GM19193 (cell line): Measurements from ENCODE around the gene LRRC32.

Experiments used
- POLR2A ChIP-seq: IDR thresholded peaks from 4 replicates; pipeline ENCODE4 v1.6.1; 2011; ENCODE audit not compliant: insufficient read depth, insufficient read length; ENCODE audit errors: extremely low read depth

The LRRC32 gene

DNA sequence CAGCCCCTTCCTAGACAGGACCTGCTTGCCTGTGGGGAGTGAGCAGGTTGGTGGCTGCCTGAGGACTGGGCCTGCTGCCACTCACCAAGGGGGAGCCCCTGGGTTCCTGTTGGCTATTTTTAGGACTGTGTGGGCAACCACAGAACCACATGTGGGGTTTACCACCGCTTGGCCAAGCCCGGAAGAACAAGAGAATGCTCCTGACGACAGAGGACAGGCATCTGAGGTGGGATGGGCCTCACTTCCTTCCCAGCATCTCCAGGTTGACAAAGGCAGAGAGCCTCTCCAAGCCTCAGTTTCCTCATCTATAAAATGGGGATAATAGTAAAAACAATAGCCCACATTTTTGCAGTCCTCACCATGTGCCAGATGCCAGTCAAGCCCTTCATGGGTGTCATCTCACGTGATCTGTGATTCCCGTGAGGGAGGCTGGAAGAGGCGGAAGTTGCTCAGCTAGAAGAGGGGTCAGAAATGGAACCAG lies 43.6 kb downstream of the LRRC32 start:
- no peak for TF ChIP-seq POLR2A

DNA sequence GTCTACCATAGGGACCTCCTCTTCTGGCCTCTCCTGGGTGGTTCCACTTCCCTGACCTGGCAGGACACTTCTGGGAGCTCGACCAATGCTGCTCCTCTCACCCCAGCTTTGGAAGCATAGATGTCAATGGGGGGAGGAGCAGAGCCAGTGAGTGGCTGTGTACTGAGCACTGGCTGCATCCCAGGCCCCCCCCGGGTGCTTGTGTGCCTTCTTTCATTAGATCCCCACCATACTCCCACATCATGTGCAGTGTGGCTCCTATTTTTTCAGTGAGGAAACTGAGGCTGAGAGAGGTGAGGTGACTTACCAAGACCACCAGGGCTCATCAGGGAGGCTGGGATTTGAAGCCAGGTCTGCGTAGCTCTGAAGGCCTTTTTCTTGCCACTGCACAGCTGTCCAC lies 44.3 kb downstream of the LRRC32 start:
- no peak for TF ChIP-seq POLR2A

DNA sequence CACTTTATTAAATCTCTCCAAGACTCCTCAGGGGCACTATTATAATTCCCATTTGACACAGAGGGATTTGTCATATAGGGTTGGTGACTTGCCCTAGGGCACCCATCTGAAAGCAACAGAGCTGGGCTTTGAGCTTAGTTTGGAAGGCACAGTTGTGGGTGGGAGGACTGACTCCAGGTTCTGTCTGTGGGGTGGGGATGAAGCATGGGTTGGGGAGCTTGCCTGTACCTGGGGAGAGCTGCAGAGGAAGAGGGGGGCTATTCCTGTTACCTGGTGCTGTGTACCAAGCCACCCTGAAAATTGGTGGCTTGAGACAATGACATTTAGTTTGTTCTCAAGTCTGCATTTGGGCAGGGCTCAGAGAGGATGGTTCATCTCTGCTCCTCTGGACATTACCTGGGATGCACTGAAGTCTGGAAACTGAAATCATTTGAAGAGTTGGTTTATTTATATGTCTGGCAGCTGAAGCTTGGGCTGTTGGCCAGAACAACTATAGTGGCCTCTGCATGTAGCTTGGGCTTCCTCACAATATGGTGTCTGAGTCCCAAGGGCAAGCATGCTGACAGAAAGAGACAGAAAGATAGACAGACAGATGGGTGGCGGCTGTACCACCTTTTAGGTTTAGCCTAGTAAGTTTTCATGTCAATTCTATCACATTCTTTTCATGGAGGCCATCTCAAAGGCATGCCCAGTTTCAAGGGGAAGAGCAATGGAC lies 44.9 kb downstream of the LRRC32 start:
- no peak for TF ChIP-seq POLR2A

DNA sequence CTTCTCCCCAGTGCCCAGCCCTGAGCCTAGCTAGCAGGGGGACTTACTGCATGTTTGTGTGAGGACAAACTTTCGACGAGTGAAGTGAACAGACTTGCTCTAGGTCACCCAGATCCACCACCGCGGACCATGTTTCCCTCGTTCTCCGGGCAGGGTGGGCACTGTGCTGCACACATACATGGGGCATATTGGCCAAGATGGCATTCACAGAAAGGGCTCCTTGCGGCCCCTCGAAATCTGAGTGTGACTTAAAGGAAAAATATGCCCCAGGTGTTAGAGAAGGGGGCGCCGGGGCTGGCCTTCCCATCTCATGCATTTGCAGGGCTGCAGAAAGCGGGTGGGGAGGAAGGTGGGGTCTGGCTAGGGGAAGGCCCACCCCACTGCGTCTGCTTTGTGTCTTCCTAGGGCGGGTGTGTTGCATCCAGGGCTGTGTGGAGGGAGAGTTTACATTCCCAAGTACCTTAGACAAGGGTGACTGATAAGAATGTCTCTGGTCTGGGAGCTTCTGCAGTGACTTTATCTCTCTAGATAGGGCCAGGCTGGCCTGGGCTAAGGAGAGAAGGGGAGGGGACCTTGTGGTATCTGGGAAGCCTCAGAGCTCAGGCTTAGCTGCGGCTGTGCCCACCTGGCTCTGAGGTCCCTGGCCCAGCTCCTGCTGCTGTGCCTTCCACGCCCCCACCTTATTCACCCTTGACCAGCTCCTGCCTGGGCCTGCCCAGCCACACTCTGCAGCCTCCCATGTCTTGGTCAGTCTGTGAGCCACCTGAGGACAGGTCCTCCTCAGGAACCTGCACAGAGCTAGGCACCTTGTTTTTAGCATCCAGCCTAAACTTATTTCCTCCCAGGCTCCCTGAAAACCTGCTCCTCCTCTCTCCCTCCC lies 45.8 kb downstream of the LRRC32 start:
- TF ChIP-seq POLR2A, result no peak

DNA sequence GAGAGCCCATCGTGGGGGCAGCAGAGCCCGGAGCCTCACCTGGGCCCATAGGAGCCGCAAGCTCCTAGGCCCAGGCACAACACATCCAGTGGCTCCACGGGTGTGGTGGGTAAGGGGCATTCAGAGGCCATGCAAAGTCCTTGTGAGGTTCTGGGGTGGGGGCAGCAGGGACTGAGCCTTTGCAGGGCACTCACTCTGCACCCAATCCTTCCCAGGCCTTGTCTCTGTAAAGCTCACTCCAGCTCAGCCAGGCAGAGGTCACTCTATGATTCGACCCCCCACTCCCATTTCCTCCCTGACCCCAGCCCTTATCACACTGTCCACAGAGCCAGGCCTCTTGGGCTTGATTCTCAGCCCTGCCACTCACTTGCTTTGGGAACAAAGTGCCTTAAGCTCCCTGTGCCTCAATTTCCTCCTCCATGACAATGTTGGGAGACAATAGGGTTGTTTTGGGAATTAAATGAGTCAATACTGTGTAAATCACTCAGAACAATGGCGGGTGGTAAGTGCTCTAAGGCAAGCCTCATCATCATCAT lies 46.6 kb downstream of the LRRC32 start:
- no peak for TF ChIP-seq POLR2A

DNA sequence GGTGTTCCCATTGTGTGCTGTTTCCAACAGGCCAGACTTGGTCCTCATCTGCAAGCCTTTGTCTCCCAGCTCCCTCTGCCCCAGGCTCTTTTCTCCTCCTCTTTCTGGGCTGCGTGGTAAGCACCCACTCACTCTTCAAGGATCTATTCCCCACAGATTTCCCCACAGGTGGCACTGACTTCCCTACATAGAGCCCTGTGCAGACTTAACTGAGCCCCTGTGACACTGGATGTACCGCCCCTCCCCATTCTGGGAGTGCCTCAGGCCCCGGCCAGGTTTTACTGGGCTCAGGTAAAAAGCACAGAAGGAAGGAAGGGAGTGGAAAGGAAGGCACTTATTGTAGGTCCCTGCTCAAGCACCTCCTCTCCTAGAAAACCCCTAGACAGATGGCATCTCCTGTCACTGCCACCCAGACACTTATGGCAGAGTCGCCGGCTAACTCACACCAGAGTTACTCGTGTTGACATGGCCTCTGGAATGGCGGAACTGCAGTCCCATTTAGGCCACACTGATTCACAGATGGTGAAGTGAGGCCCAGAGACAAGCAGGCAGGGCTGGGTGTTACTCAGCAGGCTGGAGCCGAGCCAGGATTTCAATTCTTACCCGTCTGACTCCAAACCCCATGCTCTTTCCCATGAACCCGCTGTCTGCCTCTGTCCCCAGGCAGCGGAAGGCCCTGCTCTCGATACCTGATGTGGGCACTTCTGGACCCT lies 47.2 kb downstream of the LRRC32 start:
- no peak for TF ChIP-seq POLR2A

DNA sequence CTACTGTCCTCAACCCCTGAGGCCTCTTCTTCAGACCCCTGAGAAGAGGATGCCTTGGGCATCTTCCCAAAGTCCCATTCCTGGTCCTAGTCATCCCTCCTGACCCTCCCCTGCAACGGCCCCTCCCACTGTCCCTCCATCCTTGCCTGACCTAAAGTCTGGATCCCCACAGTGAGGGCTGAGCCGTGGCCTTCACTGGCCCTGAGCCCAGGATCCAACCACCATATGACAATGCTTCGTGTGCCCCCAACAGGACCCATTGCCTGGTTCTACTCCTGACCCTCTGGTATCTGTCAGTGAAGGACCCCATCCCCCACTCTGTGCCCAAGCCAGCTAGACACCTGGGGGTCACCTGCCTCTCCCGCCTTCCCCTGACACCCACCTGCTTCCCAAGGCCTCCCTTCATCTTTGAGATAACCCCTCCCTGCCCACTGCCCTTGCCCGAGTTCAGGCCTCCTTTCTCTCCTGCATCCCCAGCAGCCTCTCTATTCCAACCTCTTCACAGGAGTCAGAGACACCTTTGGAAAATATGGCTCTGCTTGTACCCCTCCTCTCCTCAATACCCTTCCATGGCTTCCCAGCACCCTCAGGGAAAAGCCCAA lies 48.0 kb downstream of the LRRC32 start:
- no peak for TF ChIP-seq POLR2A

DNA sequence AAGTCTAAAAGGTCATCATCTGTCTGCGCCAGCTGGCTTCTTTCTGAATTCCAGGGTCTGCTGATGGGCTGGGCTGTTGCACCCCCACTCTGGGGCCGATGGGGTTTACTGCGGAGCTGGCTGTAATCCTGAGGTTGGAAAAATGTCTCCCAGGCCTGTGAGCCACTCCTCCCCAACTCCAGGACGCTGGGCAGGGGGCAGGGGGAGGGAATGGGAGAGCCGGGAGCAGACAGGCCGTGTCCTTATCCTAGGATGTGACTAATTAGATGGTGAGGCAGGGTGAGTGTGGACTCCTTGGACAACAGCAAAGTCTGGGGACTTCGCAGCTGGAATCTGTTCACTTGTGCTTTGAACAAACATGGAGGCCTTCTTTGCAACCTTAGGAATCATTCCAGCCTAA lies 48.7 kb downstream of the LRRC32 start:
- TF ChIP-seq POLR2A, result no peak

DNA sequence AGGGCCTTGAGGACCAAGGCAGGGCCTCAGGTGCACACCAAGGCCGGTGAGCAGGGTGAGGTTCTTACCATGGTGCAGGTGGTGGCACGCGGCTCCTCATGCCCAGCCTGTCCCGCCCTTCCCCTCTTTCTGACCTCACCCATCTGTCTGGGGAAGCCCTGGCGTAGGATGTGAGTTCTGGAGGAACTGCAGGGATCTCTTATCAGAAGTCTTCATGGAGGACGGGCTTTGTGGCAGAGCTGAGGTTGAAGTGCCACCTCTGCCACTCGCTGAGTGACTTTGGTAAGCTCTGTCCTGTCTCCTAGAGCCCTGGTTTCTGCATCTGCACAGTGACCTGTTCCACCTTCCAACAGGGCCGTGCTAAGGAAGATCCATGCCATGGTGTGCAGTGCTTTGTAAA lies 49.1 kb downstream of the LRRC32 start:
- no peak for TF ChIP-seq POLR2A

DNA sequence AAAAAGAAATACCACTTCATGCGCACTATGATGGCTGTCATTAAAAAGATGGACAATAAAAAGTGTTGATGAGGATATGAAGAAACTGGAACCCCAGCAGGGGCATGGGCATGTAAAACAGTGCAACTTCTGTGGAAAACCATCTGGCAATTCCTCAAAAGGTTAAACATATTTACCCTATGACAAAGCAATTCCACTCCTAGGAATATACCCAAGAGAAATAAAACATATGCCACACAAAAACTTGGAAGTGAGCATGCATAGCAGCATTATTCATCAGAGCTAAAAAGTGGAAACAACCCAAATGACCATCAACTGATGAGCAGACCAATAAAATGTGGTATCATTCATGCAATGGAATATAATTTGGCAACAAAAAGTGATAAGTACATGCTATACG lies 50.1 kb downstream of the LRRC32 start:
- TF ChIP-seq POLR2A, result no peak

DNA sequence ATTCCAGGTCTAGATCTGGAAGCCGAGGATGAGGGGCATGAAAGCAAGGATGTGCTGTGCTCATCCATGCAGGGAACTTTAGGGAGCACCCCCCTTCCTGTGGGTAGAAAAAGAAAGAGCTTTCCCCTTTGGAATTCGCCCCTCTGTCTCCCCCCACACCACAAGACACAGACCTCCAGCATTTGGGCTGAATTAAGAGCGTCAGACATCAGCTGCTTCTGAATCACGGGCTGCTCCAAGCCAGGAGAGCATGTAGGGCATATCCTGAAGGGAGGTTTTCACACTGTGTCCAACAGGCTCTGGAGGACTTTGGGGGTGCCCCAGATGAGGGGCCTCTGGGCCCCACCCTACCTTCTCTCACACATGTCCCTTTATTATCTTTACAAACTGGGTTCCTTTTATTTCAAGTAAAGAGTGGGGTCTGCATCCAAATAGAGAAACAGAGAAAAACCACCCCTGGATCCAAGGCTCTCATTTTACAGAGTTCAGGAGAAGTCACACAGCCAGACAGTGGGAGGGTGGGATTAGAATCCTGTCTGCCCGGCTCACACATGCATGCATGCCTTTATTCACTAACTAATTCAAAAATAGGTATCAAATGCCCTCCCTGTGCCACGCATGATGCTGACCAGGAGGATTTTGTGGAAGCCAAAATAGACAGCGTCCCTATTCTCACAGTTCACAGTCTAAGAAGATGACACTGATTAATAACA lies 52.8 kb downstream of the LRRC32 start:
- TF ChIP-seq POLR2A, result no peak

DNA sequence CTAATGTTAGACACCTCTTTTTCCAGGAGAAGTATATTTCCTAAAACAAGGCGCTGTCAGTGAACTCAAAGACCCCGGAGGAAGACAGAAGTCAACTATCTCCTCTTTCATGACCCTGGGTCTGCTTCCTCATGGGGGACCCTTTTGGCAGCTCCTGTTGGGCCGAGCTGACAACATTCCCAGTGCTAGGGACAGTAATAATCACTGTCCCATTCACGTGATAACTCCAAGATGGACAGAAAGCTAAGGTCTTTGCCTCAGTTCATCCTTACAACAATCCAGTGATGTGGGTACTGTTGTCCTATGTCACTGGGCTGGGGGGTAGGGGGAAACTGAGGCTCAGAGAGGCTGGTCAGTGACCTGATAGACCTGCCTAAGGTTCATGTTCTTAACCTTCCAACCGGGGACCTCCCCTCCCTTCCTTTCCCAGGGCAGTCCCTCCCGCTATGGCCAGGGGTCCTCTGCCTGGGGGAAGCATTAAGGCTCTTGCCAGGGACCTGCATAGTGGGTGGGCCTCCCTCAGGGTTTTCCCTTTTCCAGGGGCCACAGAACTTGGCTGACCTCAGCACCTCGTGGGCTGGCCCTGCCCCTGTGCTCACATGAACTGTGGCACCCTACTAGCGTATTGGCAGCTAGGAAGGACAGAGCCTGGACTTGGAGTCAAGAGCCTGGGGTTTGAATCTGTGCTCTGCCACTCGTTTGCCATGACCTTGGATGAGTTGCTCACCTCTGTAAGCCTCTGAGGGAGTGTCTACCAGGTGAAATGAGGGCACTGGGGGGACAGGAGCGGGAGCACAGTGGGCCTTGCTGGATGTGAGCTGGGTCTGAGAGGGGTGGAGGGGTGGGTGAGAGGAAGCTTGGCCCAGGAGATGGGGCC lies 53.6 kb downstream of the LRRC32 start:
- no peak for TF ChIP-seq POLR2A

DNA sequence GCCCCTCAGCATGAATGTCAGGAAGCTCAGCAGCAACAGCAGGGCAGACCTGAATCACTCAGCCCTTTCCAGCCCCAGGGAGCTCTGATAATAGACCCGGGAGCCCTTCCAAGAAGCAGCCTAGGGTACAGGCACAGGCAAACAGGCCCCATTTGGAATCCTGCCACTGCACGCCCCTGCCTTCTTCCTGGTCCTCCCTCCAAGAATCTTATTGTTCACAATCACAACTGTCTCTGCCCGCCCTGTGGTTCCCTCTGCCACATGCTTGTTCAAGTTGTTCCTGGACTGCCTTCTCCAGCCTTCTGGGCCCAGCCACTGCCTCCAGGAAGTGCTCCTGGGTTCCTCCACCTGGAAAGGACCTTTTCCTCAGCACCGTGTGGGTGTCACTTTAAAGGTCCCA lies 54.6 kb downstream of the LRRC32 start:
- no peak for TF ChIP-seq POLR2A
